Measurements from ENCODE around the gene GRID2.
"Not testable (repeated sequence)": the region's sequence is repeated elsewhere in the genome, so short reads cannot be mapped to it uniquely, and the experiment has no call there.

Gene GRID2

GRCh38 chr4:92305878-92306520 is 2.2 kb downstream of the GRID2 start:
- peak; percentile 91 for DNase-seq

GRCh38 chr4:92307181-92307580 is 3.4 kb downstream of the GRID2 start:
- DNase-seq = peak; percentile 62

- peak; percentile 67 for DNase-seq
Measured at GRCh38 chr4:92307866-92308265, 4.1 kb downstream of the GRID2 start.

- no peak for DNase-seq
Measured at GRCh38 chr4:92317047-92317446, 13.3 kb downstream of the GRID2 start.

- DNase-seq = peak; percentile 9
Measured at GRCh38 chr4:92328095-92328494, 24.3 kb downstream of the GRID2 start.

GRCh38 chr4:92333016-92333415 is 29.2 kb downstream of the GRID2 start:
- DNase-seq = peak; percentile 54

GRCh38 chr4:92334716-92335350 is 31.1 kb downstream of the GRID2 start:
- DNase-seq = peak; percentile 13

- DNase-seq = no peak
Measured at GRCh38 chr4:92339676-92340075, 35.9 kb downstream of the GRID2 start.

- no peak for DNase-seq
Measured at GRCh38 chr4:92344216-92344615, 40.5 kb downstream of the GRID2 start.

GRCh38 chr4:92346289-92346688 is 42.5 kb downstream of the GRID2 start:
- no peak for DNase-seq

- peak; percentile 21 for DNase-seq
Measured at GRCh38 chr4:92357966-92358365, 54.2 kb downstream of the GRID2 start.

GRCh38 chr4:92359491-92359890 is 55.7 kb downstream of the GRID2 start:
- peak; percentile 48 for DNase-seq

- DNase-seq = peak; percentile 24
Measured at GRCh38 chr4:92362028-92362427, 58.3 kb downstream of the GRID2 start.

GRCh38 chr4:92368653-92369052 is 64.9 kb downstream of the GRID2 start:
- no peak for DNase-seq

GRCh38 chr4:92381616-92382015 is 77.8 kb downstream of the GRID2 start:
- no peak for DNase-seq

- DNase-seq = peak; percentile 3
Measured at GRCh38 chr4:92382128-92382527, 78.4 kb downstream of the GRID2 start.

GRCh38 chr4:92387459-92388069 is 83.8 kb downstream of the GRID2 start:
- DNase-seq = peak; percentile 71

- DNase-seq = no peak
Measured at GRCh38 chr4:92399032-92399431, 95.3 kb downstream of the GRID2 start.

- not testable (repeated sequence) for DNase-seq
Measured at GRCh38 chr4:92403525-92403924, 99.8 kb downstream of the GRID2 start.

- no peak for DNase-seq
Measured at GRCh38 chr4:92406488-92406887, 102.7 kb downstream of the GRID2 start.

GRCh38 chr4:92421920-92422319 is 118.2 kb downstream of the GRID2 start:
- no peak for DNase-seq

- no peak for DNase-seq
Measured at GRCh38 chr4:92433272-92433758, 129.5 kb downstream of the GRID2 start.

GRCh38 chr4:92438722-92439121 is 135.0 kb downstream of the GRID2 start:
- DNase-seq = not testable (repeated sequence)

GRCh38 chr4:92442131-92442530 is 138.4 kb downstream of the GRID2 start:
- not testable (repeated sequence) for DNase-seq

Measured in NCI-H69 (cell line).